HG02981 (cell line): ENCODE data around the gene FBLIM1.

Experiments
- ATAC-seq: cut with Tn5 transposase; IDR thresholded peaks from one replicate; pipeline ENCODE4 v1.9.1; 2021; ENCODE audit warnings: mild to moderate bottlenecking, moderate library complexity; ENCODE audit not compliant: unreplicated experiment

FBLIM1 gene, protein sequence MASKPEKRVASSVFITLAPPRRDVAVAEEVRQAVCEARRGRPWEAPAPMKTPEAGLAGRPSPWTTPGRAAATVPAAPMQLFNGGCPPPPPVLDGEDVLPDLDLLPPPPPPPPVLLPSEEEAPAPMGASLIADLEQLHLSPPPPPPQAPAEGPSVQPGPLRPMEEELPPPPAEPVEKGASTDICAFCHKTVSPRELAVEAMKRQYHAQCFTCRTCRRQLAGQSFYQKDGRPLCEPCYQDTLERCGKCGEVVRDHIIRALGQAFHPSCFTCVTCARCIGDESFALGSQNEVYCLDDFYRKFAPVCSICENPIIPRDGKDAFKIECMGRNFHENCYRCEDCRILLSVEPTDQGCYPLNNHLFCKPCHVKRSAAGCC

GRCh38 chr1:15758343-15758931 lies at the start of gene FBLIM1:
TSS of gene FBLIM1 (plus strand) at chr1:15758795. CDS start at chr1:15764984, 6,189 bp downstream.
- ATAC-seq = no peak

GRCh38 chr1:15709226-15709625 lies 49.4 kb upstream of the FBLIM1 start:
- ATAC-seq = no peak

GRCh38 chr1:15712168-15712567 lies 46.4 kb upstream of the FBLIM1 start:
- no peak for ATAC-seq

DNA sequence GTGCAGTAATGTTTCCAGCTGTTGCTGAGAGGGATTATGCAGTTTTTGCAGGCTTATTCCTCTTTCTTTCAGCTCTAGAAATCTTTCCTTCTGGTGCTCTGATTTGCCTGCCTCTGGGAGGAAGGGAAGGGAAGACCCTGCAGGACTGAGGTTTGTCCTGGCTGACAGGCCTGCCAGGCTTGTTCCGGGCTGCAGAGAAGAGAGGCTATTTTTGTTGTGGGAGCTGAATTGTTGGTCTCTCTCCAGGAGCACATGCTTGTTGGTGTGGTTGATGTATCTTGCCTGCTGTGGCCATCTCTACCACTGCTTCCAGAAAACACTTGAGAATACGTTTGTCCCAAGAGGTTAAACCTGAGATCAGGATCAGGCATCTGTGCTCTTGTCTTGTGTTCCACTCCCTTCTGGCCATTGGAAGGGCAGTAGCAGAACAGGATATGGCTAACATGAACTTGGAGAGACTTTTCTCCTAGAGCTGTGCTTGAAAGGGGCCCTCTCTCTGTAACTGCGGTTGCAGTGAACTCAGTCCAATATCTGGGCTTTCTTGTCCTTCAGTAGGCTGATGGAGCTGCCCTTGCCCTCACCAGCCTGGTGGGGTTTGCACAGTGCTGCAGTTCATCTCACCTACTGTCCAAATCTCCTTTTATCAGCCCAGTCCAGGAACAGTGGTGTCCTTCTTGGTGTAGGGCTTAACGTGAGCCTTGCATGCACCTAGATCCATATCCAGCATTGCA lies 44.0 kb upstream of the FBLIM1 start:
- no peak for ATAC-seq

DNA sequence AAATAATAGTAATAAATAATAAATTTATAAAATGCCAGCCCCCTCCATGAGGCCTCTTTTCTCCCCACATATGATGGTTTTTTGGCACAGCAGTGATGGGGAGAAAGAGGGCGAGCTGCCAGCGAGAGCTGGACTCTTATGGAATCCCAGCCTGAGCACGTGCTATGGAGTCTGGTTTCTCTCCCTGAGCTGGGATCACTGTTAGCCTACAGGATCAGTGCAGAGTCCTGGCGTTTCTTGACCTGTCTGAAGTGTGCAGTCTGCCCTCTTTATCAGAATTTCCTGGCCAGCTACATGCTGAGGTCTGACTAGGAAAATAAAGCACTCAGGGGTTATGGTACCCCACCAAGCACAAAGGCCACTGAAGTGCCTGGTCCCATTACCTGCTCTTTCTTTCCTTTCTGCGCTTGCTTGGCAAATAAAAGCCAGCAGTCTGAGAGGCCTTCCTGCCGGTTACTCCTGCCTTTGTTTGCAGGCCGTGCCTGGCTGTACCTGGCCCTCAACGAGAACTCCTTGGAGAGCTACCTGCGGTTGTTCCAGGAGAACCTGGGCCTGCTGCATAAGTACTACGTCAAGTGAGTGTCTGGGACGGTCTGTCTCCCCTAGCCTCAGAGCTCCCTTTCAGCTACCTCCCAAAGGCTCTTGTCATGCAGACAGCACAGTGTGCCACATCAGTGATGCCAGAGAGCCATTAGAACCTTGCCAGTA lies 41.0 kb upstream of the FBLIM1 start:
- ATAC-seq = no peak

- no peak for ATAC-seq
Observed at GRCh38 chr1:15718199-15718601, 40.4 kb upstream of the FBLIM1 start.

DNA sequence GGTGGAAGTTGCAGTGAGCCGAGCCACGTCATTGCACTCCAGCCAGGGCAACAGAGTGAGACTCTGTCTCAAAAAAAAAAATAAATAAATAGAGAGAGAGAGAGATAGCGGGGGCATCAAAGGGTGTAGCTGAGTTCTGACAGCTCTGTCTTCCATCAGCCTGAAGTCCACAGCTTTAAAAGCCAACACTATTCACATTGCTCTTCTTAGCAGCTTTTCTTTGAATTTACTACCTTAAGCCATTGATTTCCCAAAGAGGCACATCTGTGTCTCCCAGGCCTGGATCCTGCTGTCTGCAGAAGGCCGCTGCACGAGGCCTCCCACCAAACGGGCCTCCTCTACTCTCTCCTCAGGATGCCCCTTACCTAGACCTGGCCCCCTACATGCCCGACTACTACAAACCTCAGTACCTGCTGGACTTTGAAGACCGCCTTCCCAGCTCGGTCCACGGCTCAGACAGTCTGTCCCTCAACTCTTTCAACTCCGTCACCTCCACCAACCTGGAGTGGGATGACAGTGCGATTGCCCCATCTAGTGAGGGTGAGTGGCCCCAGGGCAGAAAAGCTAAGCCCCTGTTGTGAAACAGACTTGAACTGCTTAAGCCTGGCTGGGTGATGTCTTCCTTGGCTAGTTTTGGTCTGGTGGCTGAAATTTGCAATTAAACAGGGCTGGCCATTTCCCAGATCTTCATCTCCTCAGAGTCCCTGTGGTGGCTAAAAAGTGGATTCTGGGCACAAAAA lies 39.0 kb upstream of the FBLIM1 start:
- ATAC-seq = no peak

- no peak for ATAC-seq
Observed at GRCh38 chr1:15720861-15721260, 37.7 kb upstream of the FBLIM1 start.

- no peak for ATAC-seq
Observed at GRCh38 chr1:15722411-15722810, 36.2 kb upstream of the FBLIM1 start.

DNA sequence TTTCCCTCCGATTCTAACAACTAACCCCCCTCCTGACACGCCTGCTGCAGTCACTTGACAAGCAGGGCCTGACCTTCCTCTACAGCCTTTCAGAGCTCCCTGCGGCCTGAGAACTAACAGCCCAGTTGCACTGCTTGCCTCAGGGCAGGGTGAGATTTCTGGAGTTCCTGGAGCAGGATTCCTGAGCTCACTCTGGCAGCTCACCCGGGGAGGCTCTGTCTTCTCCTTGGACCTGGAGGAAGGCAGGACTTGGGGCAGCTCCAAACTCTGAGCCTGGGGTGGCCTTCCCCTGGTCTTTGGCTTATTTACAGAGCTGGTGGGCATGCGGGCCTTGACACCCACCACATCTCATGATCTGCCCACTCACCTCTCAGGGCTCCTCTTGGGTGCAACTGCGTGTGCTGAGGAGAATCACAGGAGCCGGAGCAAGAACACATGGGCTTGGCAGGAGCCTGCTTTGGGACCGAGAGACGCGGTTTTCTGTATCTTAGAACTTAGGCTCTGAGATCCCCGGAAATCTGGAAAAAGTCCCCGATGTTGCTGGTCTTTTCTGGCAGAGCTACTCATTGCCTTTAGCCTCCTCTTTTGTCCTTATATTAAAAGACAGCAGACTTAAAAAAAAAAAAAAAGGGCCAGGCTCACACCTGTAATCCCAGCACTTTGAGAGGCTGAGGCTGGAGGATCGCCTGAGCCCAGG lies 35.6 kb upstream of the FBLIM1 start:
- ATAC-seq = no peak

DNA sequence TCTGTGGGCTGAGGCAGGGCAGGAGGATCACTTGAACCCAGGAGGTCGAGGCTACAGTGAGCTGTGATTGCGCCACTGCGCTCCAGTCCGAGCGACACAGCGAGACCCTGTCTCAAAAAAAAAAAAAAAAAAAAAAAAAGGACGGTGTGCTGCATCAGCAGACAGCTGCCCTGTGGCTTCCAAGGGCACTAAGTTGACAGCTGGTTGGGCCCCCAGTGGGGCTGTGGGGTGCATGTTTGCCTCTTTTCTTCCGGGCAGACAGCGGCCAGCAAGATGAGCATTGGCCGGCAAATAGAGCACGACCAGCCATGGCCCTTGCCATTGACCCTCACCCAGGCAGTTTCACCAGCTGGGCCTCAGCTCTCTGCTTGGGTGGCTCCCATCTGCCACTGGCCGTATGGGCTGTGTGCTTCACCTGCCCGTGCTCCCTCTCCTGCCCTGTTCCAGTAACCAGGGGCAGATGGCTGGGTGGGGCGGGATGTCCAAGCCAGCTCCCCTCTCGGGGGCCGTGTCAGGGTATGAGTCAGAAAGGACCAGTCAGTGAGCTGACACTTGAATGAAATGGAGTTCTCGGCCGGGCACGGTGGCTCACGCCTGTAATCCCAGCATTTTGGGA lies 34.9 kb upstream of the FBLIM1 start:
- no peak for ATAC-seq

GRCh38 chr1:15724949-15725880 lies 33.4 kb upstream of the FBLIM1 start:
- ATAC-seq = no peak

DNA sequence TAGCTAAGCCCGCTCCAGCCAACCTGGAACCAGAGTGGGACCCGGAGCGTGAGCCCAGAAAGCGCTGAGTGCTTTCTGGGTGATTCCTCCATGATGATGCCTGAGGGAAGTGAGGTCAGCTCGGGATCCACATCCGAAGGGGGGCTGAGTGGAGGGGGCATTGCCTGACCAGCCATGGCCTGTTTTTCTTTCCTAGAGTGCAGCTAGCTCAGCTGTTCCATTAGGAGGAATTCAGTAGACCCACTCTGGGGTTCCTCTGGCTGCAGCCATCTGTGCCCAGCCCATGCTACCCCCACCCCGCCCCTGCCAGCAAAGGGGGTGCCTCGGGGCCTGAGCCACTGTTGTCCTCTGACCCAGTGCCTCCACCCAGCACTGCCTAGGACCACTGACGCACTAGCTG lies 32.1 kb upstream of the FBLIM1 start:
- no peak for ATAC-seq

DNA sequence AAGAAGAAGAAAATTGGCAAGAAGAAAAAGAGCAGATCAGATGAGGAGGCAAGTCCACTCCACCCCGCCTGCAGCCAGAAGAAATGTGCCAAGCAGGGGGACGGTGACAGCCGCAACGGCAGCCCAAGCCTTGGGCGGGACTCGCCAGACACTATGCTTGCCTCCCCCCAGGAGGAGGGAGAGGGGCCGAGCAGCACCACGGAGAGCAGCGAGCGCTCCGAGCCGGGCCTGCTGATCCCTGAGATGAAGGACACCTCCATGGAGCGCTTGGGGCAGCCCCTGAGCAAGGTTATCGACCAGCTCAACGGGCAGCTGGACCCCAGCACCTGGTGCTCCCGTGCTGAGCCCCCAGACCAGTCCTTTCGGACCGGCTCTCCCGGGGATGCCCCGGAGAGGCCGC lies 31.6 kb upstream of the FBLIM1 start:
- ATAC-seq = no peak

- ATAC-seq = no peak
Observed at GRCh38 chr1:15727424-15727823, 31.2 kb upstream of the FBLIM1 start.

- ATAC-seq = no peak
Observed at GRCh38 chr1:15727866-15728534, 30.6 kb upstream of the FBLIM1 start.

DNA sequence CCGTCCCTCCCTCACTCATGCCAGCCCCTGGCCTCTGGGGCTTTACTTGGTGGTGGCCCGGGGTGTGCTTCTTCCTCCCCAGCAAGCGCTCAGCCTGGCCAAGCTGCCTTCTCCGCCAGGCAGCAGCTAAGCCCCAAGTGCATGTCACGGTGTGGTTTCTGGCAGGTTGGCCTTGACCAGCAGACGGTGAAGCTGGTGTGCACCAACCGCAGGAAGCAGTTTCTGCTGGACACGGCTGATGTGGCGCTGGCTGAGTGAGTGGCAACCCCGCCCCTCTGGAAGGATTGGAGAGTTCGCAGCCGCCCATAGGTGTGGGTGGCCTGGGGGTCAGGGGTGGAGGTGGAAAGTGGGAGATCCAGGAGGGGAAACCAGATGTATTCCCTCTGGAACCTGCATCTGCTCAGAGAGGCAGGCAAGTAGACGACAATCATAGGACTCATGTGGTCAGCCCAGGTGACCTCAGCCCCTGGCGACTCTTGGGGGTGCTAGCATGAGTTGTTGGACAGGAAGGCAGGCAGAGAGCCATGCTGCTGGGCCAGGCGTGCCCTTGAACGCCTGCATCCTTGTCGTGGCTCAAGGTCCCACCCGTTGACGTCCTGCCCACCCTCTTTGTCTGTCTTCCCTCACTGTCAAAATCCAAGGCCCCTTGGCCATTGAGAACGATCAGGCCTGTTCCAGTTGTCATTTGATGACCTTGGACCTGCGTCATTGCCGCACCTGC lies 29.5 kb upstream of the FBLIM1 start:
- no peak for ATAC-seq
